Fibroblast of lung (primary cell): ENCODE measurements around the gene RGS12.

ENCODE experiments used
- CTCF ChIP-seq, 2 donors: IDR thresholded peaks in 1 of 2; conservative IDR thresholded peaks in 1 of 2; 1 replicate in 1 of 2; 2 replicates in 1 of 2; pipeline ENCODE4 v1.5.1; 2011 to 2012; ENCODE audit warnings: low read length in 2 of 2, control low read depth in 1 of 2, inconsistent platforms in 1 of 2, low read depth in 1 of 2, mild to moderate bottlenecking in 1 of 2
- EZH2 ChIP-seq: IDR thresholded peaks from 2 replicates; pipeline ENCODE4 v1.5.1; 2012; ENCODE audit warnings: low read length, control low read depth, mild to moderate bottlenecking; ENCODE audit errors: missing control alignments

- no peak for TF ChIP-seq CTCF (conservative IDR thresholded peaks at IDR 0.05 in 1 of 2, IDR thresholded peaks at IDR 0.05 in 1 of 2; ENCODE audit: low read depth in 1 of 2, low read length in 2 of 2)
- TF ChIP-seq EZH2 = no peak
These were observed 10.2 kb downstream of the RGS12 start for GRCh38 chr4:3302786-3303564.
